Sigmoid colon (tissue), 4 donors: ENCODE measurements around the gene ANKRD13C.
"Not testable (repeated sequence)": the region's sequence is repeated elsewhere in the genome, so short reads cannot be mapped to it uniquely, and the experiment has no call there.

Source experiments
- EP300 ChIP-seq, 4 donors: sonication (generic); formaldehyde crosslinking; IDR thresholded peaks; one replicate each; pipeline ENCODE4 v1.6.1; 2017; ENCODE audit warnings: antibody characterized with exemption in 4 of 4
- POLR2A ChIP-seq, 2 donors: fragments of 450-650 bp; IDR thresholded peaks; one replicate each; pipeline ENCODE4 v1.6.1; 2016; ENCODE audit warnings: antibody characterized with exemption in 2 of 2, mild to moderate bottlenecking in 2 of 2, moderate library complexity in 2 of 2
- POLR2AphosphoS5 ChIP-seq, 4 donors: sonication (generic); formaldehyde crosslinking; IDR thresholded peaks; one replicate each; pipeline ENCODE4 v1.6.1; 2017; ENCODE audit warnings: antibody characterized with exemption in 4 of 4
- TF ChIP-seq, protein P1 (sequence below), 4 experiments: fragments of 450-650 bp in 3 of 4; fragments of 200-600 bp in 1 of 4; IDR thresholded peaks; one replicate each; pipeline ENCODE4 v1.5.1; 2016 to 2019; ENCODE audit warnings: antibody characterized with exemption in 4 of 4, mild to moderate bottlenecking in 3 of 4, moderate library complexity in 2 of 4

DNA sequence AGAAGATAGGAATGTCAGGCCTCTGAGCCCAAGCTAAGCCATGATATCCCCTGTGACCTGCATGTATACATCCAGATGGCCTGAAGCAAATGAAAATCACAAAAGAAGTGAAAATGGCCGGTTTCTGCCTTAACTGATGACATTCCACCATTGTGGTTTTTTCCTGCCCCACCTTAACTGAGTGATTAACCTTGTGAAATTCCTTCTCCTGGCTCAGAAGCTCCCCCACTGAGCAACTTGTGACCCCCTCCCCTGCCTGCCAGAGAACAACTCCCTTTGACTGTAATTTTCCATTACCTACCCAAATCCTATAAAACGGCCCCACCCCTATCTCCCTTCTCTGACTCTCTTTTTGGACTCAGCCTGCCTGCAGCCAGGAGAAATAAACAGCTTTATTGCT lies 19.1 kb upstream of the ANKRD13C start:
- TF ChIP-seq, protein P1, sequence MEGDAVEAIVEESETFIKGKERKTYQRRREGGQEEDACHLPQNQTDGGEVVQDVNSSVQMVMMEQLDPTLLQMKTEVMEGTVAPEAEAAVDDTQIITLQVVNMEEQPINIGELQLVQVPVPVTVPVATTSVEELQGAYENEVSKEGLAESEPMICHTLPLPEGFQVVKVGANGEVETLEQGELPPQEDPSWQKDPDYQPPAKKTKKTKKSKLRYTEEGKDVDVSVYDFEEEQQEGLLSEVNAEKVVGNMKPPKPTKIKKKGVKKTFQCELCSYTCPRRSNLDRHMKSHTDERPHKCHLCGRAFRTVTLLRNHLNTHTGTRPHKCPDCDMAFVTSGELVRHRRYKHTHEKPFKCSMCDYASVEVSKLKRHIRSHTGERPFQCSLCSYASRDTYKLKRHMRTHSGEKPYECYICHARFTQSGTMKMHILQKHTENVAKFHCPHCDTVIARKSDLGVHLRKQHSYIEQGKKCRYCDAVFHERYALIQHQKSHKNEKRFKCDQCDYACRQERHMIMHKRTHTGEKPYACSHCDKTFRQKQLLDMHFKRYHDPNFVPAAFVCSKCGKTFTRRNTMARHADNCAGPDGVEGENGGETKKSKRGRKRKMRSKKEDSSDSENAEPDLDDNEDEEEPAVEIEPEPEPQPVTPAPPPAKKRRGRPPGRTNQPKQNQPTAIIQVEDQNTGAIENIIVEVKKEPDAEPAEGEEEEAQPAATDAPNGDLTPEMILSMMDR (IDR thresholded peaks at IDR 0.05), result not testable (repeated sequence)
- TF ChIP-seq POLR2AphosphoS5, EP300, POLR2A (IDR thresholded peaks at IDR 0.05): not testable (repeated sequence)
